Measurements from ENCODE around the gene OLFM2. TPM values are rescaled to one million over a fixed set of nuclear protein-coding genes. Genes with fewer than 3 reads are reported as not detected.

Gene OLFM2
- polyA plus RNA-seq, 10 donors = 19.3 to 55.9 (median 32.7) TPM

Other genes starting within 250 kb of the OLFM2 start
- 10 to 100 TPM in 5 of 10 donors, 1 to 10 TPM in 5; 5.1 to 15.0 (median 9.5) TPM for gene ZNF846, start 167.8 kb downstream of the OLFM2 start, polyA plus RNA-seq (ENCODE audit: insufficient read length in 10 of 10)
- 10 to 100 TPM; 22.8 to 30.1 (median 26.8) TPM for gene FBXL12, start 117.4 kb downstream of the OLFM2 start, polyA plus RNA-seq (ENCODE audit: insufficient read length in 10 of 10)
- 100 to 1,000 TPM; 152 to 220 (median 187) TPM for gene UBL5, start 108.6 kb downstream of the OLFM2 start, polyA plus RNA-seq (ENCODE audit: insufficient read length in 10 of 10)
- gene PIN1, start 101.2 kb downstream of the OLFM2 start, polyA plus RNA-seq (ENCODE audit: insufficient read length in 10 of 10) = 10 to 100 TPM; 51.0 to 80.8 (median 59.4) TPM
- gene COL5A3, start 74.0 kb upstream of the OLFM2 start, polyA plus RNA-seq (ENCODE audit: insufficient read length in 10 of 10) = 100 to 1,000 TPM in 1 of 10 donors, 10 to 100 TPM in 9; 55.3 to 119 (median 78.8) TPM
- gene RDH8, start 77.0 kb upstream of the OLFM2 start, polyA plus RNA-seq (ENCODE audit: insufficient read length in 10 of 10) = not detected
- 10 to 100 TPM in 6 of 10 donors, 1 to 10 TPM in 4; 7.8 to 14.2 (median 10.6) TPM for gene SHFL, start 149.8 kb upstream of the OLFM2 start, polyA plus RNA-seq (ENCODE audit: insufficient read length in 10 of 10)
- gene ANGPTL6, start 166.2 kb upstream of the OLFM2 start, polyA plus RNA-seq (ENCODE audit: insufficient read length in 10 of 10) = 10 to 100 TPM in 3 of 10 donors, 1 to 10 TPM in 6, under 1 TPM in 1; 0.86 to 17.8 (median 7.6) TPM
- gene PPAN, start 169.8 kb upstream of the OLFM2 start, polyA plus RNA-seq (ENCODE audit: insufficient read length in 10 of 10) = 10 to 100 TPM; 19.0 to 34.2 (median 25.3) TPM
- 10 to 100 TPM in 2 of 10 donors, 1 to 10 TPM in 8; 7.1 to 10.5 (median 8.6) TPM for gene P2RY11, start 175.2 kb upstream of the OLFM2 start, polyA plus RNA-seq (ENCODE audit: insufficient read length in 10 of 10)
- 100 to 1,000 TPM; 195 to 257 (median 239) TPM for gene EIF3G, start 183.4 kb upstream of the OLFM2 start, polyA plus RNA-seq (ENCODE audit: insufficient read length in 10 of 10)